Measurements from ENCODE around the gene ABCA7.

The ABCA7 gene

GRCh38 chr19:1039646-1040475, at the start of gene ABCA7:
ABCA7 (plus strand) TSS chr19:1040107; CDS start chr19:1041362, 1,255 bp downstream.
- peak; percentile 97 for DNase-seq (ENCODE audit: low read depth)

GRCh38 chr19:990119-990571, 49.8 kb upstream of the ABCA7 start:
- no peak for DNase-seq (ENCODE audit: low read depth)

- DNase-seq (ENCODE audit: low read depth): no peak
These were observed 49.2 kb upstream of the ABCA7 start for GRCh38 chr19:990746-991145.

- DNase-seq (ENCODE audit: low read depth): peak; percentile 58
These were observed 48.6 kb upstream of the ABCA7 start for GRCh38 chr19:991174-991931.

- DNase-seq (ENCODE audit: low read depth): no peak
These were observed 47.8 kb upstream of the ABCA7 start for GRCh38 chr19:991932-992669.

GRCh38 chr19:992670-993055, 47.2 kb upstream of the ABCA7 start:
- DNase-seq (ENCODE audit: low read depth): no peak

- DNase-seq (ENCODE audit: low read depth): no peak
These were observed 46.5 kb upstream of the ABCA7 start for GRCh38 chr19:993361-993830.

- DNase-seq (ENCODE audit: low read depth): no peak
These were observed 46.0 kb upstream of the ABCA7 start for GRCh38 chr19:993831-994393.

GRCh38 chr19:994516-994915, 45.4 kb upstream of the ABCA7 start:
- DNase-seq (ENCODE audit: low read depth): no peak

GRCh38 chr19:995051-995827, 44.7 kb upstream of the ABCA7 start:
- no peak for DNase-seq (ENCODE audit: low read depth)

GRCh38 chr19:996051-996838, 43.7 kb upstream of the ABCA7 start:
- peak; percentile 58 for DNase-seq (ENCODE audit: low read depth)

GRCh38 chr19:998064-998463, 41.8 kb upstream of the ABCA7 start:
- DNase-seq (ENCODE audit: low read depth): no peak

GRCh38 chr19:999379-999719, 40.6 kb upstream of the ABCA7 start:
- no peak for DNase-seq (ENCODE audit: low read depth)

- peak; percentile 54 for DNase-seq (ENCODE audit: low read depth)
These were observed 39.8 kb upstream of the ABCA7 start, which contains the start of gene GRIN3B for GRCh38 chr19:1000095-1000494. GRIN3B (plus strand) TSS chr19:1000419; CDS start chr19:1000438, 19 bp downstream.

- no peak for DNase-seq (ENCODE audit: low read depth)
These were observed 39.0 kb upstream of the ABCA7 start for GRCh38 chr19:1000591-1001537.

GRCh38 chr19:1001538-1002166, 38.3 kb upstream of the ABCA7 start:
- peak; percentile 46 for DNase-seq (ENCODE audit: low read depth)

GRCh38 chr19:1002600-1002999, 37.3 kb upstream of the ABCA7 start:
- no peak for DNase-seq (ENCODE audit: low read depth)

GRCh38 chr19:1003283-1003682, 36.6 kb upstream of the ABCA7 start:
- DNase-seq (ENCODE audit: low read depth): no peak
